Endothelial cell (in vitro differentiated cells): ENCODE data around the gene RNH1. TPM values are rescaled to one million over a fixed set of nuclear protein-coding genes. Genes with fewer than 3 reads are reported as not detected.

ENCODE experiments used
- DNase-seq: peaks from one replicate; pipeline ENCODE4 v3.0.0; 2021; ENCODE audit warnings: low spot score
- H3K27ac Mint-ChIP-seq: one replicate; pipeline ENCODE4 v1.8.0; 2021; ENCODE audit warnings: mixed read lengths, inconsistent platforms; ENCODE audit not compliant: unreplicated experiment
- H3K27me3 Mint-ChIP-seq: one replicate; pipeline ENCODE4 v1.8.0; 2021; ENCODE audit warnings: mild to moderate bottlenecking, moderate library complexity, mixed read lengths, inconsistent platforms; ENCODE audit not compliant: unreplicated experiment
- H3K36me3 Mint-ChIP-seq: one replicate; pipeline ENCODE4 v1.8.0; 2021; ENCODE audit warnings: mild to moderate bottlenecking, low read depth, mixed read lengths, inconsistent platforms; ENCODE audit not compliant: unreplicated experiment
- H3K4me1 Mint-ChIP-seq: one replicate; pipeline ENCODE4 v1.8.0; 2021; ENCODE audit warnings: mild to moderate bottlenecking, mixed read lengths, inconsistent platforms; ENCODE audit not compliant: unreplicated experiment
- H3K4me3 Mint-ChIP-seq: one replicate; pipeline ENCODE4 v1.8.0; 2021; ENCODE audit warnings: mild to moderate bottlenecking, mixed read lengths, inconsistent platforms; ENCODE audit not compliant: unreplicated experiment
- H3K9me3 Mint-ChIP-seq: one replicate; pipeline ENCODE4 v1.8.0; 2021; ENCODE audit warnings: mixed read lengths, inconsistent platforms; ENCODE audit not compliant: unreplicated experiment
- total RNA-seq: library from RNA; stranded (reverse); fragmentation: NEBNext Ultra II Directional; extraction: Animal tissue kit (Norgen Biotek cat#: 25700); gene quantifications from one replicate; pipeline ENCODE4 v1.2.1, GENCODE V29; 2021; ENCODE audit not compliant: unreplicated experiment
- TF ChIP-seq, protein P1 (sequence below): fragments of 200-600 bp; sonication (generic); IDR thresholded peaks from one replicate; pipeline ENCODE4 v1.5.0; 2021; ENCODE audit warnings: antibody characterized with exemption; ENCODE audit not compliant: unreplicated experiment

Gene RNH1
- total RNA-seq, 1 donor from 2014 or later: 61.1 TPM

DNA sequence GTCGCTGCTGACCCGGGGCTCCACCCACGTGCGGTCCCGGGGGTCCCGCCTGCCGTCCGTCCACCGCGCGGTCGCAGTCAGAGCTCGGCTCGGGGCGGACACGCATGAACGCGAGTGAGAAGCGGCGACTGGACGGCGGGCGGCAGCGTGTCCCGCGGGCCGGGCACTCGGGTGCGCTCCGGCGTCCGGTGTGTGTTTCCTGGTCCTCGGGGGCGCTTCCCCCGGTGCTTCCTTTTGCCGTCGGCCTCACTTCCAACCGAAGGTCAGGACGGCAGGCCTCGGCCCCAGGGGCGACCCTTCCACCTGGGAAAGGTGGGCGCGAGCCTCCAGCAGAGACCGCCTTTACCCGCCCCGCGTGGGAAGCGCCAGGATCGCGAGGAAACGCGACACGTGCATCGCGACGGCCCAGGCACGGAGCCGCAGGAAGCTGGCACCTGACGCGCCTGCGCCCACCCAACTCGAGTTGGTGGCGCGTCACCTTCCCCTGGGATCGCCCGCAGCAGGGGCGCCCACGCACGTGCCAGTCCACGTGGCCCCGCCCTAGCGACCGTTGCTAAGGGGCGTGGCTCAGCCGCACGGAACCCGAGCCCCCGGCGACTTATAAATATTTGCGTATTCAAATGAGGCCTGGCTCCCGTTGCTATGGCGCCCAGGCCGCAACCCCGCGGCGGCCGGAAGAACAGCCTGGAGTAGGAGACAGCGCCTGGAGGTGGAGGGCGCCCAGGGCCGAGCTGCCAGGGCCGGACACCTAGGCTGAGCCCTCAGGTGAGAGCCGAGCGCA lies 30.0 kb upstream of the RNH1 start, which contains the start of gene LRRC56:
TSS of gene LRRC56 (plus strand) at position 687 of the 781 bp plus-strand sequence. CDS start 3,158 bp downstream, outside the sequence.
- DNase-seq: peak; percentile 76
- Mint-ChIP-seq H3K36me3 (peaks cover under 1% of the 10 kb centered on the region), H3K4me1 (peaks cover 7% of the 10 kb centered on the region), H3K27me3 (peaks cover 10% of the 10 kb centered on the region), H3K9me3 (no peaks in the 10 kb centered on the region), H3K27ac (peak within 1 kb of the TSS; percentile 82), H3K4me3 (peak within 1 kb of the TSS; percentile 95)
- TF ChIP-seq, protein P1, sequence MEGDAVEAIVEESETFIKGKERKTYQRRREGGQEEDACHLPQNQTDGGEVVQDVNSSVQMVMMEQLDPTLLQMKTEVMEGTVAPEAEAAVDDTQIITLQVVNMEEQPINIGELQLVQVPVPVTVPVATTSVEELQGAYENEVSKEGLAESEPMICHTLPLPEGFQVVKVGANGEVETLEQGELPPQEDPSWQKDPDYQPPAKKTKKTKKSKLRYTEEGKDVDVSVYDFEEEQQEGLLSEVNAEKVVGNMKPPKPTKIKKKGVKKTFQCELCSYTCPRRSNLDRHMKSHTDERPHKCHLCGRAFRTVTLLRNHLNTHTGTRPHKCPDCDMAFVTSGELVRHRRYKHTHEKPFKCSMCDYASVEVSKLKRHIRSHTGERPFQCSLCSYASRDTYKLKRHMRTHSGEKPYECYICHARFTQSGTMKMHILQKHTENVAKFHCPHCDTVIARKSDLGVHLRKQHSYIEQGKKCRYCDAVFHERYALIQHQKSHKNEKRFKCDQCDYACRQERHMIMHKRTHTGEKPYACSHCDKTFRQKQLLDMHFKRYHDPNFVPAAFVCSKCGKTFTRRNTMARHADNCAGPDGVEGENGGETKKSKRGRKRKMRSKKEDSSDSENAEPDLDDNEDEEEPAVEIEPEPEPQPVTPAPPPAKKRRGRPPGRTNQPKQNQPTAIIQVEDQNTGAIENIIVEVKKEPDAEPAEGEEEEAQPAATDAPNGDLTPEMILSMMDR: no peak

DNA sequence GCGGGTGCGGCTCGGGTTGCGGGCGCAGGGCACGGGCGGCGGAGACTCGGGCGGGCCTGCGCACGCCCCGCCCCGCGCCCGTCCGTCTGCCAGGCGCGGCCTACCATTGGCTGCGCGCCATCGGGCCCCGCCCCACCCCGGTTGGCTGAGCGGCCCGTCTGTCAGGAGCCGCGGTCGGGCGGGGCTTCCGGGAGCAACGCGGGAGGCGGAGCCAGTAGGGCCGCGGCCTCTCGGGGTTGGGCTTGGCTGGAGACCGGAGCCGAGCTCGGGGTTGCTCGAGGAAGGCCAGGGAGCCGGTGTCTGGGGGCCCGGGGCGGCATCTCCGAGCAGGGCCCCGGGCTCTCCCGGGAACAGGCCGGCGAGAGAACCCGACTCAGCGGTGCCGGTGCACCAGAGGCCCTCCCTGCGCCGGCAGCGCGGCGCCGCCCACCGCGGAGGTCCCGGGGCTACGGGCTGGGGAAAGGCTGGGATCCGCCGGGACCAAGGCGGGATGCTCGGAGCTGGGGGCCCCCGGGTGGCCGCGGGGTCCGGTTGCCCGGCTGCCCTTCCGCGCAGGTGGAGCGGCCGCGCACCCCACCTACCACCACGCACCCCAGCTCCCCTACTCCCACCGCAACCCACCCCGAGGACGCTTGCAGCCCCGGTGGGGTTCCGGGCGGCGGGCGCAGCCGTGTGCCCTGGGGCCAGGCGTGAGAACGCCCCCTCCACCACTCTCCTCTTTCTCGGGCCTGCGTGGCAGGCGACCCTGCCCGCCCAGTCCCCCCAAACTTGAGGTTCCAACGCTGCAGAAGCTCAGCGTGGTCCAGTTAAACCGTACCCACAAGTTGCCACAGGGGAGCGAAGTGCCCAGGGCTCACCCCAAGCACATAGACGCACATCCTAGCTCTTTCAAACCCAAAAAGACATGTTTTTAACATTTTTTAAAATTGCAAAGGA lies 28.7 kb upstream of the RNH1 start, which contains the start of gene HRAS:
TSS of gene HRAS (minus strand) at position 58 of the 936 bp plus-strand sequence.
- Mint-ChIP-seq H3K36me3 (peaks cover 6% of the 10 kb centered on the region), H3K27ac (peak within 1 kb of the TSS; percentile 82), H3K9me3 (no peaks in the 10 kb centered on the region), H3K4me1 (peaks cover 7% of the 10 kb centered on the region), H3K4me3 (peak within 1 kb of the TSS; percentile 95), H3K27me3 (peaks cover 14% of the 10 kb centered on the region)
- peak; percentile 98 for DNase-seq
- TF ChIP-seq, protein P1: no peak

DNA sequence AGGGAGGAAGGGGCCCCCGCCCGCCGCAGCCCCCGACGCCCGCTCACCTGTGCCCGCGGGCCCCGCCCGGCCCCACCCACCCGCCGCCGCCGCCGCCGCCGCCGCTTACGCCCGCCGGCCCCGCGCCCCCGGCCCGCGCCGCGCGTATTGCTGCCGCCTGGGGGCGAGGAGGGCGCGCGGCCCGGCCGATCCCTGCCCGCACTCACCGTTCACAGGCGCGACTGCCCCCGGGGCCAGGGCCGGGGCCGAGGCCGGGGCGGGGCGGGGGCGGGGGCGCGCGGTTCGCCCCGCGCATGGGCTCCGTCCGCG lies 28.1 kb upstream of the RNH1 start:
- H3K27me3 Mint-ChIP-seq: peaks cover 14% of the 10 kb centered on the region
- peaks cover 7% of the 10 kb centered on the region for H3K4me1 Mint-ChIP-seq
- peaks cover 6% of the 10 kb centered on the region for H3K36me3 Mint-ChIP-seq
- no peak for DNase-seq
- no peak overlapping the region for H3K4me3 Mint-ChIP-seq
- TF ChIP-seq, protein P1: no peak
- H3K9me3 Mint-ChIP-seq: no peaks in the 10 kb centered on the region
- H3K27ac Mint-ChIP-seq: no peak overlapping the region

DNA sequence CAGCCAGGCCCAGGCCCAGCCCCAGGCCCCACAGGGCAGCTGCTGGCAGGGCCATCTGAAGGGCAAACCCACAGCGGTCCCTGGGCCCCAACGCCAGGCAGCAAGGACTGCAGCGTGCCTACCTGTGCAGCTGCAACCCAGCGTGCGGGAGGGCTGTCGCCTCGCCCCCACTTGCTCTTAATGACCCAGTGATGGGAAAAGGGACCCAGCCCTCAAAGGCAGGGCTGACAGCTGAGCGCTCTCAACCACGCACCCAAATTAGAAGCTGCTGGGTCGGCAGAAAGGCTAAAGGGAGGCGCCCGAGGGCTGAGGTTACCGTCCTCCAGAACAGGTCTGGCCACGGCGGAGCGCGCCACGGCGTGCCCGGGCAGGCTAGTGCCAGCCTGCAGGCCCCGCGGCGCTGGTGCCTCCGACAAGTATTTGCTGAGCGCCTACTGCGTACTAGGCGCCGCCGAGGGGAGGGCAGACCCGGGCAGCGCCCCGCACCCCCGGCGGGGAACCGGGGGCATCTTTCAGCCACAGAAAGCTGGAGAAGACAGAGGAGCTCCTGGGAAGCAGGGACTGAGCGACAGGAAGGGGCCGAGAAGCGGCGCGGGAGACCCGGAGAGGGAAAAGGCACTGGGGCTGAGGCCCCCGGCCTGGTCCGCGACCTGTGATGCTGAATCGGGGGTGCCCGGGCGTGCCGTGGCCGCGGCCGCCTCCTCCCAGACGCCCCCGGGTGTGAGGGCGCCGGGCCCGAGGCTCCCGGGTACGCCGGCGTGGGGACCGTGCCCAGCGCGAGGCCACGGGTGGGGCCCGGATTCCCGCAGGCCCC lies 27.6 kb upstream of the RNH1 start:
- Mint-ChIP-seq H3K27ac (no peak overlapping the region), H3K9me3 (no peaks in the 10 kb centered on the region)

More for the DNA sequence above, 27.6 kb upstream of the RNH1 start:
- peaks cover 7% of the 10 kb centered on the region for H3K4me1 Mint-ChIP-seq
- peak; percentile 18 for DNase-seq
- peaks cover 6% of the 10 kb centered on the region for H3K36me3 Mint-ChIP-seq
- peak overlapping the region; percentile 79 for H3K4me3 Mint-ChIP-seq
- TF ChIP-seq, protein P1: no peak
- H3K27me3 Mint-ChIP-seq: peaks cover 14% of the 10 kb centered on the region
